K562 (cell line): ENCODE results near the gene RFWD3. TPM values are rescaled to one million over a fixed set of nuclear protein-coding genes. Genes with fewer than 3 reads are reported as not detected.

Experiments used
- L3MBTL2 ChIP-seq: fragments of 450-650 bp; IDR thresholded peaks from 2 replicates; pipeline ENCODE4 v1.6.1; 2016; ENCODE audit warnings: mild to moderate bottlenecking, moderate library complexity
- PCBP2 ChIP-seq: fragments of 200-400 bp; formaldehyde crosslinking; IDR thresholded peaks from 2 replicates; pipeline ENCODE4 v1.6.1; 2018; ENCODE audit warnings: low read length, low read depth, mild to moderate bottlenecking, moderate library complexity; ENCODE audit not compliant: poor library complexity, severe bottlenecking
- PPARD ChIP-seq: fragments of 250-450 bp; sonication (Bioruptor Pico); IDR thresholded peaks from 2 replicates; pipeline ENCODE4 v1.8.0; 2022; ENCODE audit warnings: inconsistent platforms, mild to moderate bottlenecking, moderate library complexity
- RNF2 ChIP-seq: sonication (generic); IDR thresholded peaks from 2 replicates; pipeline ENCODE4 v1.6.1; 2016
- STAT5A ChIP-seq: IDR thresholded peaks from 2 replicates; pipeline ENCODE4 v1.6.1; 2012; ENCODE audit warnings: low read length, inconsistent platforms, borderline replicate concordance
- TARDBP ChIP-seq: fragments of 450-650 bp; IDR thresholded peaks from 2 replicates; pipeline ENCODE4 v1.6.1; 2016
- TEAD4 ChIP-seq, 2 experiments: sonication (generic) in 1 of 2; formaldehyde crosslinking in 1 of 2; IDR thresholded peaks; 2 replicates each; pipeline versions ENCODE4 v1.6.1 to v1.8.0; 2012 to 2022; ENCODE audit warnings: borderline replicate concordance in 1 of 2, inconsistent platforms in 1 of 2, low read length in 1 of 2, mild to moderate bottlenecking in 1 of 2, missing genetic modification reagents in 1 of 2
- ZFP30 ChIP-seq: fragments of 250-450 bp; sonication (Bioruptor Pico); IDR thresholded peaks from 2 replicates; pipeline ENCODE4 v1.8.0; 2022; ENCODE audit warnings: moderate library complexity, mild to moderate bottlenecking, inconsistent platforms, borderline replicate concordance
- ZNF232 ChIP-seq: sonication (generic); formaldehyde crosslinking; IDR thresholded peaks from 2 replicates; pipeline ENCODE4 v1.8.0; 2022; ENCODE audit warnings: mild to moderate bottlenecking, missing genetic modification reagents
- ZNF436 ChIP-seq: fragments of 250-450, 450-650 bp; sonication (Bioruptor Pico); formaldehyde crosslinking; IDR thresholded peaks from 2 replicates; pipeline ENCODE4 v1.7.0; 2020; ENCODE audit warnings: mild to moderate bottlenecking
- ZNF445 ChIP-seq: fragments of 250-450 bp; sonication (Bioruptor Pico); IDR thresholded peaks from 2 replicates; pipeline ENCODE4 v1.4.0; 2020; ENCODE audit warnings: low read depth, mild to moderate bottlenecking, moderate library complexity
- ZNF507 ChIP-seq: conservative IDR thresholded peaks from 2 replicates; pipeline ENCODE4 v1.6.1; 2017; ENCODE audit warnings: missing genetic modification characterization, missing compliant biosample characterization
- ZNF583 ChIP-seq: fragments of 250-450 bp; sonication (Bioruptor Pico); IDR thresholded peaks from 2 replicates; pipeline ENCODE4 v1.4.0; 2020
- ZNF75A ChIP-seq: fragments of 450-650 bp; formaldehyde crosslinking; IDR thresholded peaks from 2 replicates; pipeline ENCODE4 v1.4.0; 2020; ENCODE audit warnings: mild to moderate bottlenecking
- polyA plus RNA-seq, 8 experiments: library from polyadenylated mRNA; depleted of rRNA in 4 of 8; stranded (reverse) in 5 of 8; unstranded in 3 of 8; fragments of >200 nt; fragmentation: Nextera tagmentation in 2 of 8; fragmentation: Illumina TruSeq in 1 of 8; extraction: Ambion mirVana in 2 of 8; extraction: Trizol in 1 of 8; gene quantifications; 2 replicates each; pipeline versions ENCODE4 v1.2.1 to v1.2.3, GENCODE V29; 2011 to 2014; ENCODE audit warnings: inconsistent platforms in 1 of 8, missing spikeins in 1 of 8
- total RNA-seq, 7 experiments: library from RNA; depleted of rRNA in 6 of 7; stranded (reverse); fragments of >200 nt in 6 of 7; fragmentation: Illumina TruSeq in 2 of 7; extraction: Trizol in 2 of 7; gene quantifications; 2 replicates each; pipeline versions ENCODE4 v1.2.1 to v1.2.3, GENCODE V29; 2011 to 2021; ENCODE audit warnings: low replicate concordance in 1 of 7
- TF ChIP-seq, protein P1 (sequence below): fragments of 450-650 bp; IDR thresholded peaks from 2 replicates; pipeline ENCODE4 v1.6.1; 2016
- TF ChIP-seq, protein P2 (sequence below), 2 experiments: fragments of 150-350 bp in 1 of 2; IDR thresholded peaks; 2 replicates each; pipeline ENCODE4 v1.6.1; 2012 to 2016; ENCODE audit warnings: low read depth in 2 of 2, low read length in 2 of 2, mild to moderate bottlenecking in 1 of 2, moderate library complexity in 1 of 2
- TF ChIP-seq, protein P3 (sequence below): sonication (generic); formaldehyde crosslinking; IDR thresholded peaks from 2 replicates; pipeline ENCODE4 v1.8.1; 2023; ENCODE audit warnings: missing genetic modification reagents, mild to moderate bottlenecking, borderline replicate concordance
- TF ChIP-seq, protein P4 (sequence below): sonication (generic); formaldehyde crosslinking; IDR thresholded peaks from 2 replicates; pipeline ENCODE4 v1.8.0; 2022; ENCODE audit warnings: missing genetic modification reagents, mild to moderate bottlenecking, borderline replicate concordance

RFWD3 gene
- total and polyA plus RNA-seq, 9 of the 15 experiments (the other 6 are each of a cell fraction or from before 2014, with no cell fraction given) = 20.8 to 121 (median 79.0) TPM

DNA sequence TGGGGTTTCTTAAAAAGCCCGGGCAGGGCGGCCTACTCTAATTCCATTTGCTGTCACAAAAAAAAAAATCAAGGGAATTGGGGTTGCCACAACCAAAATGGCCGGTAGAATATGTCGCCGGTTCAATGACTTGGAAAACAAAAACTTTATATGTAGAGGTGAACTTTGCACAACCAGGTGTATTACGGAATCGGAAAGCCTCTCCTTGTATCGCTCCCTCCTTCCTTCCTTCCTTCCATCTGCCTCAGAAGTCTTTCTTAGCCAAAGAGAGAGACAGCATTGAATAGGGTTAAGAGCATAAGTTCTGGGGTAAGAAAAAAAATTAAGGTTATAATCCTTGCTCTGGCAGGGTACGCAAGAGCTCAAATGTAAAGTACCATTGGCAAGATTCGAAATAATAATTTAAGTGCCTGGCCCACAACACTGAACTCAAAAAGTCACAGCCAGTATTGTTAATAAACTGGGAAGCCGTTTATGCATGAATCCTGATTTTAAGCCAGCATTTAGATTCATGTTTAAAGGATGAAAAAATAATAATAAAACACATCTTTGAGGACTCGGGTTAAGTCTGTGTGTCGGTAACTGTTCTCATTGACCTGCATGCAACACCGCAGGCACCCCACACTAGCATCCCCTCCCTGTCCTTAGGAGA lies 59.2 kb downstream of the RFWD3 start (continued):
- TF ChIP-seq, protein P1, sequence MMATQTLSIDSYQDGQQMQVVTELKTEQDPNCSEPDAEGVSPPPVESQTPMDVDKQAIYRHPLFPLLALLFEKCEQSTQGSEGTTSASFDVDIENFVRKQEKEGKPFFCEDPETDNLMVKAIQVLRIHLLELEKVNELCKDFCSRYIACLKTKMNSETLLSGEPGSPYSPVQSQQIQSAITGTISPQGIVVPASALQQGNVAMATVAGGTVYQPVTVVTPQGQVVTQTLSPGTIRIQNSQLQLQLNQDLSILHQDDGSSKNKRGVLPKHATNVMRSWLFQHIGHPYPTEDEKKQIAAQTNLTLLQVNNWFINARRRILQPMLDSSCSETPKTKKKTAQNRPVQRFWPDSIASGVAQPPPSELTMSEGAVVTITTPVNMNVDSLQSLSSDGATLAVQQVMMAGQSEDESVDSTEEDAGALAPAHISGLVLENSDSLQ = no peak
- TF ChIP-seq, protein P2, sequence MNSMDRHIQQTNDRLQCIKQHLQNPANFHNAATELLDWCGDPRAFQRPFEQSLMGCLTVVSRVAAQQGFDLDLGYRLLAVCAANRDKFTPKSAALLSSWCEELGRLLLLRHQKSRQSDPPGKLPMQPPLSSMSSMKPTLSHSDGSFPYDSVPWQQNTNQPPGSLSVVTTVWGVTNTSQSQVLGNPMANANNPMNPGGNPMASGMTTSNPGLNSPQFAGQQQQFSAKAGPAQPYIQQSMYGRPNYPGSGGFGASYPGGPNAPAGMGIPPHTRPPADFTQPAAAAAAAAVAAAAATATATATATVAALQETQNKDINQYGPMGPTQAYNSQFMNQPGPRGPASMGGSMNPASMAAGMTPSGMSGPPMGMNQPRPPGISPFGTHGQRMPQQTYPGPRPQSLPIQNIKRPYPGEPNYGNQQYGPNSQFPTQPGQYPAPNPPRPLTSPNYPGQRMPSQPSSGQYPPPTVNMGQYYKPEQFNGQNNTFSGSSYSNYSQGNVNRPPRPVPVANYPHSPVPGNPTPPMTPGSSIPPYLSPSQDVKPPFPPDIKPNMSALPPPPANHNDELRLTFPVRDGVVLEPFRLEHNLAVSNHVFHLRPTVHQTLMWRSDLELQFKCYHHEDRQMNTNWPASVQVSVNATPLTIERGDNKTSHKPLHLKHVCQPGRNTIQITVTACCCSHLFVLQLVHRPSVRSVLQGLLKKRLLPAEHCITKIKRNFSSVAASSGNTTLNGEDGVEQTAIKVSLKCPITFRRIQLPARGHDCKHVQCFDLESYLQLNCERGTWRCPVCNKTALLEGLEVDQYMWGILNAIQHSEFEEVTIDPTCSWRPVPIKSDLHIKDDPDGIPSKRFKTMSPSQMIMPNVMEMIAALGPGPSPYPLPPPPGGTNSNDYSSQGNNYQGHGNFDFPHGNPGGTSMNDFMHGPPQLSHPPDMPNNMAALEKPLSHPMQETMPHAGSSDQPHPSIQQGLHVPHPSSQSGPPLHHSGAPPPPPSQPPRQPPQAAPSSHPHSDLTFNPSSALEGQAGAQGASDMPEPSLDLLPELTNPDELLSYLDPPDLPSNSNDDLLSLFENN (IDR thresholded peaks at IDR 0.05; ENCODE audit: low read depth in 2 of 2, low read length in 2 of 2) = no peak
- no peak for TF ChIP-seq PPARD (CRISPR knock-in tag)
- TF ChIP-seq PCBP2 = no peak
- TF ChIP-seq L3MBTL2 = no peak; the same call in 1 of the 2 replicates
- no peak for TF ChIP-seq ZNF583 (CRISPR knock-in tag)
- peak; percentile 10; the same call in 1 of the 2 replicates for TF ChIP-seq STAT5A
- TF ChIP-seq RNF2 = no peak
- TF ChIP-seq, protein P3, sequence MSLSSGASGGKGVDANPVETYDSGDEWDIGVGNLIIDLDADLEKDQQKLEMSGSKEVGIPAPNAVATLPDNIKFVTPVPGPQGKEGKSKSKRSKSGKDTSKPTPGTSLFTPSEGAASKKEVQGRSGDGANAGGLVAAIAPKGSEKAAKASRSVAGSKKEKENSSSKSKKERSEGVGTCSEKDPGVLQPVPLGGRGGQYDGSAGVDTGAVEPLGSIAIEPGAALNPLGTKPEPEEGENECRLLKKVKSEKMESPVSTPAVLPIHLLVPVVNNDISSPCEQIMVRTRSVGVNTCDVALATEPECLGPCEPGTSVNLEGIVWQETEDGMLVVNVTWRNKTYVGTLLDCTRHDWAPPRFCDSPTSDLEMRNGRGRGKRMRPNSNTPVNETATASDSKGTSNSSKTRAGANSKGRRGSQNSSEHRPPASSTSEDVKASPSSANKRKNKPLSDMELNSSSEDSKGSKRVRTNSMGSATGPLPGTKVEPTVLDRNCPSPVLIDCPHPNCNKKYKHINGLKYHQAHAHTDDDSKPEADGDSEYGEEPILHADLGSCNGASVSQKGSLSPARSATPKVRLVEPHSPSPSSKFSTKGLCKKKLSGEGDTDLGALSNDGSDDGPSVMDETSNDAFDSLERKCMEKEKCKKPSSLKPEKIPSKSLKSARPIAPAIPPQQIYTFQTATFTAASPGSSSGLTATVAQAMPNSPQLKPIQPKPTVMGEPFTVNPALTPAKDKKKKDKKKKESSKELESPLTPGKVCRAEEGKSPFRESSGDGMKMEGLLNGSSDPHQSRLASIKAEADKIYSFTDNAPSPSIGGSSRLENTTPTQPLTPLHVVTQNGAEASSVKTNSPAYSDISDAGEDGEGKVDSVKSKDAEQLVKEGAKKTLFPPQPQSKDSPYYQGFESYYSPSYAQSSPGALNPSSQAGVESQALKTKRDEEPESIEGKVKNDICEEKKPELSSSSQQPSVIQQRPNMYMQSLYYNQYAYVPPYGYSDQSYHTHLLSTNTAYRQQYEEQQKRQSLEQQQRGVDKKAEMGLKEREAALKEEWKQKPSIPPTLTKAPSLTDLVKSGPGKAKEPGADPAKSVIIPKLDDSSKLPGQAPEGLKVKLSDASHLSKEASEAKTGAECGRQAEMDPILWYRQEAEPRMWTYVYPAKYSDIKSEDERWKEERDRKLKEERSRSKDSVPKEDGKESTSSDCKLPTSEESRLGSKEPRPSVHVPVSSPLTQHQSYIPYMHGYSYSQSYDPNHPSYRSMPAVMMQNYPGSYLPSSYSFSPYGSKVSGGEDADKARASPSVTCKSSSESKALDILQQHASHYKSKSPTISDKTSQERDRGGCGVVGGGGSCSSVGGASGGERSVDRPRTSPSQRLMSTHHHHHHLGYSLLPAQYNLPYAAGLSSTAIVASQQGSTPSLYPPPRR (CRISPR knock-in tag) = no peak
- no peak for TF ChIP-seq ZNF436 (CRISPR knock-in tag)
- 0 out of 2 replicates have a peak, but pooled peaks have one; percentile 20 for TF ChIP-seq ZFP30 (CRISPR knock-in tag)
- TF ChIP-seq TEAD4 (IDR thresholded peaks at IDR 0.05; ENCODE audit: low read length) = no peak
- no peak for TF ChIP-seq TEAD4 (CRISPR knock-in tag; IDR thresholded peaks at IDR 0.05; ENCODE audit: borderline replicate concordance)
- TF ChIP-seq ZNF507 (tag) = no peak
- TF ChIP-seq TARDBP = no peak
- no peak for TF ChIP-seq ZNF232 (CRISPR knock-in tag)
- TF ChIP-seq, protein P4, sequence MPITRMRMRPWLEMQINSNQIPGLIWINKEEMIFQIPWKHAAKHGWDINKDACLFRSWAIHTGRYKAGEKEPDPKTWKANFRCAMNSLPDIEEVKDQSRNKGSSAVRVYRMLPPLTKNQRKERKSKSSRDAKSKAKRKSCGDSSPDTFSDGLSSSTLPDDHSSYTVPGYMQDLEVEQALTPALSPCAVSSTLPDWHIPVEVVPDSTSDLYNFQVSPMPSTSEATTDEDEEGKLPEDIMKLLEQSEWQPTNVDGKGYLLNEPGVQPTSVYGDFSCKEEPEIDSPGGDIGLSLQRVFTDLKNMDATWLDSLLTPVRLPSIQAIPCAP (CRISPR knock-in tag) = no peak
- TF ChIP-seq ZNF445 = no peak
- TF ChIP-seq ZNF75A (CRISPR knock-in tag) = no peak
